Activated CD4-positive, alpha-beta T cell treated with anti-CD3 and anti-CD28 coated beads for 36 hours (primary cell): Measurements from ENCODE around the gene EHD4. TPM values are rescaled to one million over a fixed set of nuclear protein-coding genes. Genes with fewer than 3 reads are reported as not detected.

ENCODE experiments used
- ATAC-seq: fragments of 200-7000 bp; cut with Tn5 transposase; one replicate; pipeline ENCODE4 v1.10.0; 2021; ENCODE audit warnings: mild to moderate bottlenecking, moderate library complexity
- CTCF ChIA-PET: fragments of 350-600 bp; sonication (Branson Sonifier 250); formaldehyde crosslinking; loops from one replicate; lab custom pipeline; 2021; ENCODE audit warnings: antibody characterized with exemption; lab: Charles Lee
- POLR2A ChIA-PET: fragments of 350-600 bp; sonication (Branson Sonifier 250); formaldehyde crosslinking; loops from one replicate; lab custom pipeline; 2021; ENCODE audit warnings: antibody characterized with exemption, inconsistent platforms; lab: Charles Lee
- DNase-seq: peaks from one replicate; pipeline ENCODE4 v3.0.0-alpha.2; 2020
- H3K27ac Mint-ChIP-seq: one replicate; pipeline ENCODE4 v1.8.0; 2021; ENCODE audit warnings: mixed read lengths
- H3K27me3 Mint-ChIP-seq: one replicate; pipeline ENCODE4 v1.8.0; 2021; ENCODE audit warnings: mixed read lengths
- H3K36me3 Mint-ChIP-seq: one replicate; pipeline ENCODE4 v1.8.0; 2021; ENCODE audit warnings: low read depth, mixed read lengths
- H3K4me1 Mint-ChIP-seq: one replicate; pipeline ENCODE4 v1.8.0; 2021; ENCODE audit warnings: mixed read lengths
- H3K4me3 Mint-ChIP-seq: one replicate; pipeline ENCODE4 v1.8.0; 2021; ENCODE audit warnings: mild to moderate bottlenecking, moderate library complexity, mixed read lengths
- H3K9me3 Mint-ChIP-seq: one replicate; pipeline ENCODE4 v1.8.0; 2021; ENCODE audit warnings: low read depth, mixed read lengths
- intact Hi-C, 2 experiments: fragments of 100-400 bp; cut with DNase I in 1 of 2; cut with micrococcal nuclease in 1 of 2; formaldehyde crosslinking; loops; one replicate each; pipeline versions ENCODE4 v1.14.2 to v1.15.1; 2022 to 2024; cut with DNase I, micrococcal nuclease
- total RNA-seq, 2 experiments: library from RNA; stranded (reverse); gene quantifications; one replicate each; pipeline ENCODE4 v1.2.3, GENCODE V29; 2021

Gene EHD4
- total RNA-seq, 2 experiments from 2014 or later: 34.7 to 35.7 TPM

DNA sequence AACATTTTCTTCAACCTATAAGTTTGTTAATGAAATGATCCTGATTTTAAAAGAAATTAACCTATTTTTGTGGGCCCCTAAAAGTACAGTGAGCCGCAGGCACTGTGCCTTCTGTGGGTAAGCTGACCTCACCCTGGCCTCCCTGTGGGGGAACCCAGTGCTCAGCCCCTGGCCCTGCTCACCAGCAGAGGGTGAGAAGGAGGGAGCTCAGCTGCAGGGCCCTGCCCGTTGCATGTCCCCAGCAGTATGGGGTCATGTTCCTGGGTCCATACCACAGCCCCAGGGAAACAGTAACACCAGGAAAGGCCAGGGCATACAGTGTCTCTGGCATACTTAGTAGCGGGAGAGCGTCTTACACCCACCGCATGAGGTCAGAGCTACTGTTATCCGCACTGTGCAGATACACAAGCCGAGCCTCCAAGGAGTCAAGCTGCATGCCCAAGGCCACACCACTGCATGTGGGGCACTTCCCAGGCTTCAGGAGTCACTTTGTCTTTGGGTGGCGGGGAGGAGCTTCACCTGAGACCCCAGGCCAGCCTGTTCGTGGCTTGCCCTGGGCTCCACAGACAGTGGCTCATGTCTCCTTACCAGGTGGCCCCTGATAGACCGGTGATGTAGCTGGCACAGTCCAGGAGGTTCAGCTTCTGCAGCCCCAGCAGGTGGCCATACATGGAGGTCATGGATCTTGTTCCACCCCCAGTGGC lies 22.6 kb upstream of the EHD4 start:
- POLR2A ChIA-PET: no interaction called here
- no peak overlapping the region for H3K27ac Mint-ChIP-seq

DNA sequence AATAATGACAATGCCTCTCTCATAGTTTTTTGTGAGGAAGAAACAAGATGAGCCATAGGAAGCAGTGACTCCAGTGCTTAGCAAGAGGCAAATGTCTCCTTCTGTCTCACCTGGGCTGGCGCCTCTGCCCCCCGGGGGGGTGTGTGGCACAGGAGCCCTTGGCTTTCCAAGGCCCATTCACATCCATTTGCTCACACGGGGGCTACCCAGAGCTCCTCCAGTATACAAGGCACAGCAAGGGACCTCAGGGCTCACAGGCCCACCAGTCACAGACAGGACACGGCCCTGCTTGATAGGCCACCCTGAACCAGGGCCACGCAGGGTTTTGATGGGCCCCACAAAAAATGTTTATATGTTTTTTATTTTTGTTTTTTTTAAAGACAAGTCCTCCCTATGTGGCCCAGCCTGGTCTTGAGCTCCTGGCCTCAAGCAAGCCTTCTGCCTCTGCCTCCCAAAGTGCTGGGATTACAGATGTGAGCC lies 21.9 kb upstream of the EHD4 start:
- DNase-seq (no peak), ATAC-seq (no peak)
- intact Hi-C loops: no loop called here
- no peak overlapping the region for H3K27ac Mint-ChIP-seq
- no peaks in the 10 kb centered on the region for H3K27me3 Mint-ChIP-seq
- POLR2A ChIA-PET: no interaction called here
- CTCF ChIA-PET: no interaction called here
- H3K9me3 Mint-ChIP-seq: no peaks in the 10 kb centered on the region
- no peak overlapping the region for H3K4me3 Mint-ChIP-seq
- H3K36me3 Mint-ChIP-seq: no peaks in the 10 kb centered on the region
- H3K4me1 Mint-ChIP-seq: peaks cover 1% of the 10 kb centered on the region

More for the DNA sequence above, 22.6 kb upstream of the EHD4 start:
- Mint-ChIP-seq H3K4me3 (no peak overlapping the region), H3K27me3 (no peaks in the 10 kb centered on the region), H3K4me1 (peaks cover 5% of the 10 kb centered on the region), H3K36me3 (no peaks in the 10 kb centered on the region), H3K9me3 (no peaks in the 10 kb centered on the region)
- CTCF ChIA-PET: interaction anchor here (0.6 to 1.5 kb wide), 6 partner anchors 61 to 90 kb away, joined by 3 to 5 read pairs (median 4); no protein-coding TSS in a partner anchor
- ATAC-seq: no peak
- DNase-seq: no peak
- intact Hi-C loops: no loop called here

DNA sequence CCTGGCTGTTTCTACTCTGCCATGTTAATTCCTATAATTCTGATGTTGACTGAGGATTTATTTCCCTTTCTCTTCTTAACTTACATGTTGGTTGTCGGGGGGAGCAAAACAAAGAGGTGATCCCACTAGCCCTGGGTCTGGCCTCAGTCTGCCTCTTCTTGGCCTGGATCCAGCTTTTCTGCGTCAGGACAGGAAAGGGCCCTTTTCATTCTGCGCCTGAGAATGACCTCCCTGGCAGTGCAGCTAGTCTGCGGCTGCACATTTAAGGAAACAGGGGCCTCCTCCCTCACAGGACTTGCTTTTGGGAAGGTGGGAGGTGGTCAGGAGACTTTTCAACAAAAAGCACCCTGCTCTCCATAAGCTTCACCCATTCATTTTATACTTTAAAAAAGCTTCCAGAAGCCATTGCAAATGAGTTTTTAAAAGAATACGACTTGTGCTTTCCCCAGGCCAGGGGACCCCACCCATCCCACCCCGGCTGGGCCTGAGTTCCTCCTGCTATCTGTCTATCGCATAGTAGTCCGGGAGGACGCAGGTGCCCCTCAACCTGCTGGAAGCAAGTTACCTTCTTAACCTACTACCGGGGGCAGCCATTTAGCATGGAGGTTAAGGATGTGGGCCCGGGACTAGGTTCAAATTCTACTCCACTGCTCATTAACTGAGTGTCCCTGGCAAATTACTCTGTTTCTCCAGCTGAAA lies 21.3 kb upstream of the EHD4 start:
- intact Hi-C loops: no loop called here
- ATAC-seq: no peak
- DNase-seq: no peak
- Mint-ChIP-seq H3K4me1 (no peaks in the 10 kb centered on the region), H3K4me3 (no peak overlapping the region), H3K36me3 (no peaks in the 10 kb centered on the region), H3K9me3 (no peaks in the 10 kb centered on the region), H3K27me3 (no peaks in the 10 kb centered on the region), H3K27ac (no peak overlapping the region)
- POLR2A ChIA-PET: no interaction called here
- CTCF ChIA-PET: interaction anchor here (0.6 to 2.0 kb wide), 6 partner anchors 10 to 90 kb away, joined by 3 to 7 read pairs (median 3); no protein-coding TSS in a partner anchor

DNA sequence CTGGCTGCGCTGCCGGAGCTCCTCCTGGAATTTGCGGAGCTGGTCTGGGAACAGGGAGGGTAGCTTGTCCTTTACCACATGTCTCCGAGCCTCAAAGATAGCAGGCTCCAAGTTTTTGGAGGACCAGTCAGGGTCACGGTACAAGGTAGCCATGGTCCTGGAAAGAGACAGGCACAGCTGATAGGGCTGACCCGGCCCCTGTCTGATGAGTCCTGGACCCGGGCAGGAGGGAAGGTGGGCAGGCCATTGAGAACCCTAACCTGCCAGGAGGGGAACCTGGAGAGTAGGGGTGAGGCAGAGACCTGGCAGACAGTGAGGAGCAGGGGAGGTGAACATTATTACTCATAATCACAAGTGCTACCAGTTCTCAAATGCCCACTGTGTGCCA lies 20.4 kb upstream of the EHD4 start:
- intact Hi-C loops: no loop called here
- Mint-ChIP-seq H3K4me3 (no peak overlapping the region), H3K27me3 (no peaks in the 10 kb centered on the region), H3K9me3 (no peaks in the 10 kb centered on the region), H3K4me1 (no peaks in the 10 kb centered on the region), H3K36me3 (no peaks in the 10 kb centered on the region), H3K27ac (no peak overlapping the region)
- ChIA-PET CTCF (interaction anchor here (0.6 to 2.0 kb wide), 8 partner anchors 9 to 91 kb away, joined by 3 to 7 read pairs (median 3); no protein-coding TSS in a partner anchor), POLR2A (no interaction called here)
- ATAC-seq (no peak), DNase-seq (no peak)

DNA sequence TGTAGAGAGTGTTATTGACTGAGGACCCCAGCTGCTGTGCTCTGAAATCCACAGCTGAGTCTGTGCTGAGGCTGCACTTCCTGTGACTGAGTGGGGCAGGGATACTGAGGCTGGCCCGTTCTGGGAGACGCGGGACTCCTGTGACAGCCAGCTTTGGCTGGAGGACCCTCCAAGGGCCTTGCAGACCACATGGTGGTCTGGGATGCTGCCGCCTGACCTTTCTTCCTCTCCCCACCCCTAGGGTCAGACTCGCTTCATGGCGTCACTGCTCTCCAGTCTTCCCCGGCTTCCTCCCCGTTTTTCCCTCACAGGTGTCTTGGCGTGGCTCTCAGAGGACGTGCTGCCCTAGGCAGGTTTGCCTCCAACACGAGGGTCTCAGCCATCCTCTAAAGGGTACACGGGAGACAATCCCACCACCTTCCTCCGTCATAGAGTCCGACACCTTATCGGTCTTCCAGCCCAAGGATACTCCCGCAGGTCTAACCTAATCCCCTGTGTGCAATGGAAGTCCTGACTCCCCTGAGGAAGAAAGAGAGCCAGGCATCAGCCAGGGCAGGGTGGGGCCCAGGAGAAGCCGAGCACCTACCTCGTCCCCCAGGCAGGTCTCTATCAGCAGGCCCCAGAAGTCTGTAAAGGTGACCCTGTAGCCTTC lies 19.9 kb upstream of the EHD4 start:
- intact Hi-C loops: no loop called here
- Mint-ChIP-seq H3K4me3 (no peak overlapping the region), H3K27me3 (no peaks in the 10 kb centered on the region), H3K9me3 (no peaks in the 10 kb centered on the region), H3K4me1 (no peaks in the 10 kb centered on the region), H3K36me3 (no peaks in the 10 kb centered on the region), H3K27ac (no peak overlapping the region)
- CTCF ChIA-PET: interaction anchor here (0.7 to 2.0 kb wide), 8 partner anchors 11 to 93 kb away, joined by 3 to 7 read pairs (median 3); no protein-coding TSS in a partner anchor
- POLR2A ChIA-PET: no interaction called here
- DNase-seq (no peak), ATAC-seq (no peak)

DNA sequence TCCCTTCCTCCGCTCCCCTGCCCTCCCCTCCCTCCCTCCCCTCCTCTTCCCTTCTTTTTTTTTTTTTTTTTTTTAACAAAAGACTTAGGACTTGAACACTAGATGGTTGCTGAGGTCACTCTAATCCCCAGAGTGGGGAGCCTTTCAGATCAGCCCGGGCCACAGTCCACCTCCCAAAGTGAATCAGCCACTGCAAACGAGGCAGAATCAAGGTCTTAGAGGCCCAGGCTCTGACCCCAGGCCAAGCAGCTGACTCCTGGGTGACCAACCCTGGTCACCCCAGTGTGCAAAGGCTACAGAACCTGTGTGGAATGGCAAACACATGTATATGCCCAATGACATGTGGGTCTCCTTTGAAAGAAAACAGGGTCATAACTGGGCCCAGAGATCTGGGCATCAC lies 18.3 kb upstream of the EHD4 start:
- Mint-ChIP-seq H3K27ac (no peak overlapping the region), H3K9me3 (no peaks in the 10 kb centered on the region), H3K4me1 (no peaks in the 10 kb centered on the region), H3K4me3 (no peak overlapping the region), H3K27me3 (no peaks in the 10 kb centered on the region), H3K36me3 (no peaks in the 10 kb centered on the region)
- intact Hi-C loops: no loop called here
- ChIA-PET CTCF (interaction anchor here (0.5 to 4.2 kb wide), 17 partner anchors 7 to 217 kb away, joined by 3 to 42 read pairs (median 5); no protein-coding TSS in a partner anchor), POLR2A (no interaction called here)
- ATAC-seq: no peak
- DNase-seq: no peak

DNA sequence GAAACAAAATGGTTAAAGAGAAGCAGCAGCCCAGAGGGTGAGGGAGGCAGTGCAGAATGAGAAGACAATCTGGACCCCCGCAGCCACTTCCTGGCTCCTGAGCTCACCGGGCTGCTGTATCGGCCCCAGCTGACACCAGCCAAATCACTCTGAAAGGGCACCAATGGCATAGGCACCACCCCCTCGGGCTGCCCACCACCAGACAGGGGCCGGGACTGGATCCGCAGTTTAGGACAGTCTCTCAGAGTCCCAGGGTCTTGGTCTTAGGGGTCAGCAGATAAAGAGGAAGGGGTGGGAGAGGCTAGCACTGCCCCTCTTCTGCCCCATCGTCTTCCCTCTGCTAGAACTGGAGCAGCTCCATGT lies 17.9 kb upstream of the EHD4 start:
- ATAC-seq: no peak
- intact Hi-C loops: no loop called here
- H3K27me3 Mint-ChIP-seq: no peaks in the 10 kb centered on the region
- H3K4me3 Mint-ChIP-seq: no peak overlapping the region
- H3K27ac Mint-ChIP-seq: no peak overlapping the region
- CTCF ChIA-PET: interaction anchor here (0.5 to 4.2 kb wide), 34 partner anchors 8 to 565 kb away, joined by 3 to 42 read pairs (median 5); no protein-coding TSS in a partner anchor
- no peak for DNase-seq
- H3K4me1 Mint-ChIP-seq: no peaks in the 10 kb centered on the region
- no peaks in the 10 kb centered on the region for H3K36me3 Mint-ChIP-seq
- POLR2A ChIA-PET: no interaction called here
- H3K9me3 Mint-ChIP-seq: no peaks in the 10 kb centered on the region

DNA sequence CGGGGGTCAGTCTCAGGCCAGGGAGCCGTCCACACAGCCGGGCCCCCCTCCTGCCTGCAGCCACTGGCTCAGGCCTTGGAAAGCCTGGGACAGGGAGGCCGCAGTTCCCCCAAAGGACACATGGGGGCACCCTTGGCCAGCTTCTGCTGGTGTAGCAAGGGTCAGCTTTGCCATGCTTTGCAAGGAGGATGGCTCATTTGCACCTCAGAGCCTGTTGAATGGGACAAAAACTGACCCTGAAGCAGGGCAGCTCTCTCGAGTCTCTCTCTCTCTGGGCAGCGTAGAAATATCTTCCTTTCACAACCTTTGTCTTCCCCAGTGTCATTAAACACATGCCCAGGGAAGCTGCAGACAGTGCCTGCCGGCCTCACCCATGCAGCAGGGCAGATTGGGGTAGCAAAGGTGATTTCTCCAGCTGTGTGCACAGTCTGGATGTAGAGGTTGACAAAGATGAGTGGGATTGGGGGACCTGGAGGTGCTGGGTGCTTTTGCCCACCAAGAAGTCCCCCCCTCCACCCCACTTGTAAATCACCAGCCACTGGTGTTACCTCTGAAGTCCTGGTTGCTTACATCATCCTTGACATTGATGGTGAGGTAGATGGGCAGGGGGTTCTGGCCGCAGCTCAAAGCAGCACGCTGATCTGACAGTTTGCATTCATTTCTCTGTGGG lies 17.4 kb upstream of the EHD4 start:
- POLR2A ChIA-PET: interaction anchor here (1.0 kb wide), 1 partner anchor 68 kb away, joined by 3 read pairs; no protein-coding TSS in a partner anchor

DNA sequence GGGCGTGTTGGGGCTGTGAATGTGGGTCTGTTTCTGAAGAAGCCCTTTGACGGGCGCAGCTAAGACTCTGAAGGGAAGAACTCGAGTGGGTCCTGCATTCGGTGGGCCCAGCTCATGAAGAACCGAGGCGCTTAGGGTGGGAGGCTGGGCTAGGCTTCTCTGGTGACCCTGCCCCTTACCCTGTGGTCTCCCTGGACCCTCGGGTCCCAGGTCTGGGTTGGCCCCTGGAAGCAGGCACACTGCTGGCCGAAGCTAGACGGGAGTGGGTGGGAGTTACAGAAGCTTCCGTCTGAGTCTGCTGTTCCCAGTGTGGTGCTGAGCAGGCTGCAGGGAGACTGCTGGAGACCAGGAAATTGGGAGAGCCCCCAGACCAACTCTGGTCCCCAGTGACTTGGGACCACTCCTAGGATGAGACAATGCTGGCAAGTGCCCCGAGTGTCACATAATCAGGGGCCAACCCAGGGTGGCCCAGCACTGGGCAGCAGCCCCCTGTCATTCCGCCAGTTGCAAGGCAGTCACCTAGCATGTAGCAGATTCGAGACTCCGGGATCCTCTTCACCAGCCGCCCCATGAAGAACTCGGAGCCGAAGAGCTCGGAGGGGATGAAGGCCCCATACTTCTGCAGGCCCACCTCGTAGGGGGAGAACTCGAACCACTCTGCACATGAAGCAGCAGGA lies 16.7 kb upstream of the EHD4 start:
- Mint-ChIP-seq H3K27ac (no peak overlapping the region), H3K4me3 (no peak overlapping the region), H3K36me3 (no peaks in the 10 kb centered on the region), H3K4me1 (no peaks in the 10 kb centered on the region), H3K9me3 (no peaks in the 10 kb centered on the region), H3K27me3 (no peaks in the 10 kb centered on the region)
- intact Hi-C loops: loop anchor here (1.0 to 2.0 kb wide), 6 partner anchors 44 to 148 kb away; no protein-coding TSS in a partner anchor
- no peak for ATAC-seq
- POLR2A ChIA-PET: interaction anchor here (1.0 kb wide), 1 partner anchor 68 kb away, joined by 3 read pairs; no protein-coding TSS in a partner anchor
- DNase-seq: no peak
- CTCF ChIA-PET: interaction anchor here (0.6 to 4.2 kb wide), 28 partner anchors 9 to 161 kb away, joined by 3 to 42 read pairs (median 5); partner anchors contain the start of gene EHD4

More for the DNA sequence above, 17.4 kb upstream of the EHD4 start:
- no peaks in the 10 kb centered on the region for H3K9me3 Mint-ChIP-seq
- H3K4me3 Mint-ChIP-seq: no peak overlapping the region
- no peaks in the 10 kb centered on the region for H3K36me3 Mint-ChIP-seq
- ATAC-seq (peak; percentile 97), DNase-seq (peak; percentile 92)
- CTCF ChIA-PET: interaction anchor here (0.5 to 4.2 kb wide), 36 partner anchors 8 to 565 kb away, joined by 3 to 42 read pairs (median 5); partner anchors contain the start of gene PLA2G4E
- H3K27ac Mint-ChIP-seq: no peak overlapping the region
- intact Hi-C loops: loop anchor here (1.0 to 2.0 kb wide), 6 partner anchors 43 to 148 kb away; no protein-coding TSS in a partner anchor
- H3K4me1 Mint-ChIP-seq: no peaks in the 10 kb centered on the region
- H3K27me3 Mint-ChIP-seq: no peaks in the 10 kb centered on the region

DNA sequence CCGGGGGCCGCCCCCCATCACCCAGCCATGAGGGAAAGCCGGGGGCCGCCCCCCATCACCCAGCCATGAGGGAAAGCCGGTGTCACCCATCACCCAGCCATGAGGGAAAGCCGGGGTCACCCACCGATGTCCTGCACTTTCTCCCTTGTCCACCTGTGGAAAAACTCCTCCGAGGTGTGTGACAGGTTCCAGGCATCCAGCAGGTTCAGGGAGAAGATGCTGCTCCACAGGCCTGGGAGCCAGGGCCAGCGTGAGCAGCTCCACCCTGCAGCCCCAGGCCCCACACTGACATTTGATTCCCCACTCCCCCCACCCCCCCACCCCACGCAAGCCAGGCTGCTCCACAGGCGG lies 15.5 kb upstream of the EHD4 start:
- POLR2A ChIA-PET: no interaction called here
- no peaks in the 10 kb centered on the region for H3K9me3 Mint-ChIP-seq
- H3K27ac Mint-ChIP-seq: no peak overlapping the region
- H3K27me3 Mint-ChIP-seq: no peaks in the 10 kb centered on the region
- no peak for ATAC-seq
- DNase-seq: no peak
- no peaks in the 10 kb centered on the region for H3K36me3 Mint-ChIP-seq
- no peaks in the 10 kb centered on the region for H3K4me1 Mint-ChIP-seq
- intact Hi-C loops: loop anchor here in 1 of 2 experiments (2.0 kb wide), 2 partner anchors 45 to 149 kb away; no protein-coding TSS in a partner anchor
- CTCF ChIA-PET: interaction anchor here (1.2 to 4.2 kb wide), 4 partner anchors 15 to 96 kb away, joined by 3 to 42 read pairs (median 4); no protein-coding TSS in a partner anchor
- H3K4me3 Mint-ChIP-seq: no peak overlapping the region
